ENCODE results near the gene ADGRG3.

ADGRG3 gene

GRCh38 chr16:57645691-57646387, 22.3 kb upstream of the ADGRG3 start:
- no peak overlapping the region for H3K4me3 ChIP-seq (ENCODE audit: low read depth, low read length)
- no peak for DNase-seq (ENCODE audit: low read depth, low spot score)
- in situ Hi-C loops (cut with HindIII; ENCODE audit: low sequenced_read_pairs), result no loop called here
- TF ChIP-seq, protein P1, sequence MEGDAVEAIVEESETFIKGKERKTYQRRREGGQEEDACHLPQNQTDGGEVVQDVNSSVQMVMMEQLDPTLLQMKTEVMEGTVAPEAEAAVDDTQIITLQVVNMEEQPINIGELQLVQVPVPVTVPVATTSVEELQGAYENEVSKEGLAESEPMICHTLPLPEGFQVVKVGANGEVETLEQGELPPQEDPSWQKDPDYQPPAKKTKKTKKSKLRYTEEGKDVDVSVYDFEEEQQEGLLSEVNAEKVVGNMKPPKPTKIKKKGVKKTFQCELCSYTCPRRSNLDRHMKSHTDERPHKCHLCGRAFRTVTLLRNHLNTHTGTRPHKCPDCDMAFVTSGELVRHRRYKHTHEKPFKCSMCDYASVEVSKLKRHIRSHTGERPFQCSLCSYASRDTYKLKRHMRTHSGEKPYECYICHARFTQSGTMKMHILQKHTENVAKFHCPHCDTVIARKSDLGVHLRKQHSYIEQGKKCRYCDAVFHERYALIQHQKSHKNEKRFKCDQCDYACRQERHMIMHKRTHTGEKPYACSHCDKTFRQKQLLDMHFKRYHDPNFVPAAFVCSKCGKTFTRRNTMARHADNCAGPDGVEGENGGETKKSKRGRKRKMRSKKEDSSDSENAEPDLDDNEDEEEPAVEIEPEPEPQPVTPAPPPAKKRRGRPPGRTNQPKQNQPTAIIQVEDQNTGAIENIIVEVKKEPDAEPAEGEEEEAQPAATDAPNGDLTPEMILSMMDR (IDR thresholded peaks at IDR 0.05; ENCODE audit: low read depth, low read length), result no peak

GRCh38 chr16:57646388-57647039, 21.6 kb upstream of the ADGRG3 start:
- in situ Hi-C loops (cut with HindIII; ENCODE audit: low sequenced_read_pairs), result no loop called here
- TF ChIP-seq, protein P1 (IDR thresholded peaks at IDR 0.05; ENCODE audit: low read depth, low read length), result no peak
- H3K4me3 ChIP-seq (ENCODE audit: low read depth, low read length), result no peak overlapping the region
- no peak for DNase-seq (ENCODE audit: low read depth, low spot score)

DNA sequence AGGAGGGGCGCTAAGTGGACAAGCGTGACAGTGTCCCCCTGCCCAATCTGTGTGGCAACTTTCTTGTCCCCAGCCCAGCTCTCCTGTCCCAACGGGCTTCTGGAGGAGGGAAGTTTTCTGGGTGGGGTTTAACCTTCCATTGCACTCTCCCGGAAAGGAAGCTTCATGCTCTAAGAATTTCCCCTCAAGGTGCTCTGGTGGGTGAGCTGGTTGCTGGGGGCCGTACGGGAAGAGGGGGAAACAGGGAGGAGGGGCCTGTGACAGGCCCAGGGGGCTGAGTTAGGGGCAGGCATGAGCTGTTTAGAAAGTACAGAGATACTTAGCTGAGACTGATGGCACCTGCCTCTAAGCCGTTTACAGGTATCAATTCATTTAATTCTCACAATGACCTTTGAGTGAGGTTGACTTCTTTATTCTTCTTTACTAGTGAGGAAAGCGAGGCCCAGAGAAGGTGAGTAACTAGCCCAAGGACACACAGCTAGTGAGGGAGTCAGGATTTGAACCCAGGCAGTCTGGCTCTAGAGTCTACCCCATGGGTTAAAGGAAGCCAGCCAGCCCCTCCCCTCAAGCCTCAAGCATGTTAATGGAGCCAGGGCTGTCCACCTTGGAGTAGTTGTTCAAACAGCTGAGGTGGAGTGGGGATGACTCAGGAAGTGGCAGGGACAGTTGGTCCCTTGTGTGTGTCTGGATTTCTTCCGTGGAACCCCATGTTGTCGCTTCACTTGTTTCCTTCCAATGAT, 20.8 kb upstream of the ADGRG3 start:
- H3K4me3 ChIP-seq (ENCODE audit: low read depth, low read length), result no peak overlapping the region
- TF ChIP-seq, protein P1 (IDR thresholded peaks at IDR 0.05; ENCODE audit: low read depth, low read length), result no peak
- DNase-seq (ENCODE audit: low read depth, low spot score), result no peak
- in situ Hi-C loops (cut with HindIII; ENCODE audit: low sequenced_read_pairs), result no loop called here

DNA sequence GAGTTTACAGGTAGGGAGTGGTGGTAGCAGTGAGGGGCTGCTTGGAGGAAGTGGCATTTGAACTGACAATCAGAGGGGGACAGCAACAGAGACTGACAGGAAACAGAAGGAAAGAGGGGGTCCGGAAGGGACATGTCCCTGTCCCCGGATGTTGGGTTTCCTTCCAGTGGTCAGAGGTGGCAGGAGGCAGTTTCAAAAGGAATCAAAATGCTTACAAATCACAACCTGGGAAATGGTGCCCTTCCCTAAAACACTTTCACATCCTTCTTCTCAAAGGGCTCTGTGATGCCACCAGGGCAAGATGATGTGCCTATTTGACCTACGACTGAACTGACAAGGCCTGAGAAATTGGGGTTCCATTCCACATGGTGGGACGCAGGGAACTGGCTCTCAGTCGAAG, 20.0 kb upstream of the ADGRG3 start:
- in situ Hi-C loops (cut with HindIII; ENCODE audit: low sequenced_read_pairs), result no loop called here
- no peak for DNase-seq (ENCODE audit: low read depth, low spot score)
- TF ChIP-seq, protein P1 (IDR thresholded peaks at IDR 0.05; ENCODE audit: low read depth, low read length), result no peak
- H3K4me3 ChIP-seq (ENCODE audit: low read depth, low read length), result no peak overlapping the region

DNA sequence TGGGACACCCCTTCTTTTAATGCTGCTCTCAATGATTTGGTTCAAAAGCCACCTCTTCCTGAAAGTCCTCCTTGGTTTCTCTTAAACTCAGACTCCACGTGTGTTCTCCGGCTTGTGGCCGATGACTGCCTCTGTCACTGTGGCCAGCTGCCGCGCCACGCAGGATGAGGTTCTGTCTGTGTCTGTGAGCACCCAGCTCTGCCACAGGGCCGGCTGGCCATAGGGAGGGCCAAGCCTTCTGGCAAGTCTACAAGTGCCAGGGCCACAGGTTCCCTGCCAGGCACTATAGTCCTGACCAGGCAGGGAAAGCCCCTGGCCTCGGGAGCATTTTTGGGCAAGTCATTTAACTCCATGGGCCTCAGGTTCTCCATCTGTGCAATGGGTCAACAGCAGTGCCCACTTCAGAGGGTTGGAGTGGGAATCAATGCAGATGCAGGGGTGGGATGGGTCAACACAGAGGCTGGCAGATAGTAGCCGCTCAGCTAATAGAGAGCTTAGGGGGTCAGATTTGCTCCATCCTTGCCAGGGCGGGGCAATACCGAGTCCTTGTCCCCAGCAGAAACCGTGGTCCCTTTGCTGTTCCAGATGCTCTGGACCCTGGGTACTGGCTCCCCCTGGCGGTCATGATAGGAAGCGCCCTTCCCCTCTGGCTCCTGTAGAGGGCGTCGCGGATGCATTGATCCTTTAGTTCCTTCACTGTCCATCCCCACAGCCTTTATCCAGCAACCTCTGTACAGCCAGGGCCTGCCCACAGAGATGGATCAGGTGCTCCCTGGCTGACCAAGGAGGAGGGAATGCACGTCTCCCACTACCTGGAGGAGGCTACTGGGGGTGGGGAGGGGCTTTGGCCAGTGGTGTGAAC, 19.3 kb upstream of the ADGRG3 start:
- peak; percentile 74 for DNase-seq (ENCODE audit: low read depth, low spot score)
- TF ChIP-seq, protein P1 (IDR thresholded peaks at IDR 0.05; ENCODE audit: low read depth, low read length), result peak; percentile 100
- in situ Hi-C loops (cut with HindIII; ENCODE audit: low sequenced_read_pairs), result no loop called here
- no peak overlapping the region for H3K4me3 ChIP-seq (ENCODE audit: low read depth, low read length)

DNA sequence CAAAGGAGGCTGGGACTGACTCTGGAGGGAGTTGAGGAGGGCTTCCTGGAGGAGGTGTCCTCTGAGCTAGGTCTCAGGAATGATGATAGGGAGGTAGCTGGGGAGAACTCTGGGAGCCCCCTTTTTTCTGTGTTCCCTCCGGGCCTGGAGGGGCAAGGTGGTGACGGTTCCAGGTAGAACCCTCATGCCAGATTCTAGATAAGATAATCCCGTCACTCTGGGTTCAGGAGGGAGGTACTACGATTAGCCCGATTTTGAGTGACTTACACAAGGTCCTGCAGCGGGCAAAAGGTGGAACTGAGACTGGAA, 18.7 kb upstream of the ADGRG3 start:
- no peak overlapping the region for H3K4me3 ChIP-seq (ENCODE audit: low read depth, low read length)
- no peak for DNase-seq (ENCODE audit: low read depth, low spot score)
- TF ChIP-seq, protein P1 (IDR thresholded peaks at IDR 0.05; ENCODE audit: low read depth, low read length), result no peak
- in situ Hi-C loops (cut with HindIII; ENCODE audit: low sequenced_read_pairs), result no loop called here
